Transverse colon (tissue), 4 donors: ENCODE results near the gene C14orf180.

Experiments used
- CTCF ChIP-seq, 5 experiments: fragments of 200-600 bp in 3 of 5; fragments of 450-650 bp in 2 of 5; sonication (generic) in 3 of 5; IDR thresholded peaks; 1 replicate in 2 of 5; 2 replicates in 3 of 5; pipeline ENCODE4 v1.5.1; 2016 to 2017; ENCODE audit warnings: antibody characterized with exemption in 5 of 5, inconsistent platforms in 3 of 5, mild to moderate bottlenecking in 2 of 5, moderate library complexity in 1 of 5
- EP300 ChIP-seq: sonication (generic); formaldehyde crosslinking; IDR thresholded peaks from one replicate; pipeline ENCODE4 v1.6.1; 2017; ENCODE audit warnings: antibody characterized with exemption, low read depth
- POLR2A ChIP-seq: fragments of 450-650 bp; IDR thresholded peaks from one replicate; pipeline ENCODE4 v1.6.1; 2016; ENCODE audit warnings: antibody characterized with exemption, mild to moderate bottlenecking, moderate library complexity
- POLR2AphosphoS5 ChIP-seq, 3 donors: sonication (generic); formaldehyde crosslinking; IDR thresholded peaks; one replicate each; pipeline ENCODE4 v1.6.1; 2016; ENCODE audit warnings: antibody characterized with exemption in 3 of 3

- TF ChIP-seq CTCF (IDR thresholded peaks at IDR 0.05) (no peak), POLR2A (no peak), POLR2AphosphoS5 (IDR thresholded peaks at IDR 0.05) (no peak), EP300 (no peak)
These were observed 47.4 kb upstream of the C14orf180 start for GRCh38 chr14:104532191-104532555.
